GM19193 (cell line): ENCODE results near the gene GNAZ.

Experiments
- POLR2A ChIP-seq: IDR thresholded peaks from 4 replicates; pipeline ENCODE4 v1.6.1; 2011; ENCODE audit not compliant: insufficient read depth, insufficient read length; ENCODE audit errors: extremely low read depth

Gene GNAZ

DNA sequence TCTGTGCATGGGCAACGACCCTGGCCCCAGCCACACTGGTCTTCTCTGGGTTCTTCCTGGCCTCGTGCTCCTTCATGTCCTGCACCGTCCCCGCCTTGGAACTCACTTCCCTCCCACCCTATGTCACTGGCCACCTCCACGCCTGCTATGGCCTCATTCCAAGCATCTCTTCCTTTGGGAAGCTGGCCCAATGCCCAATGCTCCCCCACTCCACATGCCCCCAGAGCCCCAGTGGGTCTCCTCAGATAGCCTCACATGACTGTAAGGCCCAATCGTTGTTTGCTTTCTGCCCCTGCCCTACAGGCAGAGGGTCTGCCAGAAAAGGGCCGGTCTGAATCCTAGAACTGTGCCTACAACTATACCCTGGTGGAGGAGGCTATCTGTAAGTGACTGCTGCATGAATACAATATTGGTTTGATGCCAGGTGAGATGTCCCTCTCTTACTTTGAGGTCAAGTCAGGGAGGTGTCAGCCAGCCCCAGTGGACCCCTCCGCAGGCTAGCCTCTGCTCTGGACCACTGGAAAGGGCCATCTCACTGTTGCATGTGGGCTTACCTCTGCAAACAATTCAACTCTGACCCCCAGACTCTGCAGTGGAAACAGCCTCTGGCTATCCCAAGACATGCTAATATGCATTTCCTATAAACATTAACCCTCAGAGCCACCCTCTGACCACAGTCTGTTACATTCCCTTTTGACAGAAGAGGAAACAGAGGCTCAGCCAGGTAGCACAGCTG lies 2.1 kb upstream of the GNAZ start:
- TF ChIP-seq POLR2A: no peak

DNA sequence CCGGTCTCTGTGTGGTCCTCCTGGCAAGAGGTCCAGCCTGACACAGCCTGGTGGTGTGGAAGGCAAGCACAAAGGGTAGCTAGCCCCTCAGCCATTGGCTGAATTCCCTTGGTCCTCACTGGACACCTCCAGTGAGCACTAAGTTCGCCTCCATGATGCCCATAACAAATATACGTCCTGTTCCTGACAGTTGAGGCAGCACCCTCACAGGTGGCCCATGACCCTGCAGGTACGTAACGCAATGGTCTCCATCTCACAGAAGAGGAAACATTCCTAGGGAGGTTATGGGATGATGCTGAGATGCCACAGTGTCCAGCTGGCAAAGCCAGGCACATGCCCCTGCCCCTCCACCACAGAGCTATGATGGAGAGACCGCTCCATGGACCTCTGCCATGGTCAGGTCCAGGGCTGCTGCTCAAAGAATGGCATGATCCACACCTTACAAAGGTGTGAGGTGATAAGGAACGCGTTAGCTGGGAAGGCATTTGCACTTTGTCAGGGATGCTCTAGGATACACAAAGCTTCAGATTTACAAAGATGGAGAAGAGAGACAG lies 1.4 kb upstream of the GNAZ start:
- no peak for TF ChIP-seq POLR2A

DNA sequence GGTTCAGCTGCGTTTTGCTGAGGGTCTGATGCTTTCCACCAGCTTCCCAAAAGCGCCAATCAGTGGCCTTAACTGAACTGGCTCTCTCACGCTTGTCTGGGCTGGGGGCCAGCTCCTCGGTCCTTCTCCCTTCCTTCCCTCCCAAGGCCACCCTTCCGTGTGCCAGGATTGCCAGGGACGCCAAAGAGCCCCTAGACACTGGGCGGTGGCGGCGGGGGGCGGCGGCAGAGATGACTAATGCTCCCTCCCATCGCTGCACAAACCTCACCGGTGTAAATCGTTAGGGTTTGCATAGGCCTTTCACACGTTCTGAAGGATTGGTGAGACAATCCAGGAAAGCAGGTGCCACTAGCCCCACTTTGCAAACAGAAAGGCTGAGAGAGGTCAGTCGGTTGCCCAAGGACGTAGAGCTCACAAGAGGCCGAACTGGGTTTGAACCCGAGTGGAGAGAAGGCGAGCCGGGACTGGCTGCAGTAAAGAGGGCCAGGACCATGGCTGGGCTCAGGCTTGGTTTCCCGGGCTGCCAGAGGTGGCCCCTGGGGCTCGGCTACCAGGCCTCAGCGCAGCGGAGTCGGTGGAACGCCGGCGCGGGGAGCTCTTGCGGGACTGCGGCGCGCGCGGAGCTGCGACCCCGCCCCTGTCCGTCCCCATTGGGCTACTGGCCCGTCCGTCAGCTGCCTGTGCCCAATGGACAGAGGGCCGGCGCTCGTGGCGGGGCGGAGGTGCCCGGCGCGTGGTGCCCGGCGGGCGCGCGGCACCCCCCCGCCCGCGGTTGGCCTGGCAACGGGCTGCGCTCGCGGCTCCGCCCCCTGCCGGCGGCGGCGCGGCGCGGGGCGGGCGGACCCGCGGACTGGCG lies 589 bp upstream of the GNAZ start:
- no peak for TF ChIP-seq POLR2A

DNA sequence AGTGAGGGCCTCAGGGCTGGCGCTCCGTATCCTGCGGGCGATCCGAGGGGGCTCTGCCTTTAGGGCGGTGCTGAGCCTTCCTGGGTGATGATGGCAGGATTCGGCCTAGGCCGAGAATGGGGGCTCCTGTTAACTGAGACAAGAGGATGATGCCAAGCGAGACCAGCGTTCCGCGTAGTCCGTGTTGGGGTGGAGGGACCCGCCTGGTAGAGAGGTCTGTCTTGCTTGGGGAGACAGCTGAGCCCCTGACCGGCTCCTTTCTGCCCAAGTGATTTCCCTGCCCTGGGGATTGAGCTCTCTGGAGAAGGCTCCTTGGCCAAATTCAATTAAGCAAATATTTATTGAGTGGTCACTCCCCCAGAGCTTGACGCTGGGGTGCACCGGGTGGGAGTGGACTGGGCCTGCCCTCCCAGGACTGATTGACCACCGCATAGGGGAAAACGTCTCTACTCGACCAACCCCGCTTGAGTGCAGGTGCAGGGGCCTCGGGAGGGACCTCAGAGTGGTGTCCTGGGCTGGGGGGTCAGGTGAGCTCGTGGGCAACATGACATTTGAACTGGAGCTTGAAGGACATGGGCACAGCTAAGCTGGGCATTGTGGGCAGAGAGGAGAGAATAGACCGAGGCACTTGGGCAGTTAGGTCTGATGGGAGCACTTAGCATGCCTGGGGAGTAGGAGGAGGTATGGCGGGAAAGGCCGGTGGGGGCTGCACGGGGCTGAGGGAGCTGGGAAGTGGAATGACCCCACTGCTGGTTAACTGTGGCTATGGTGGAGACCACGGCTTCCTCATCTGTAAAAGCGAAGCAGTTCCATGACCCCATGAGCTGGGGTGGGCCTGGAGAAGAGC lies 1.1 kb downstream of the GNAZ start:
- no peak for TF ChIP-seq POLR2A

DNA sequence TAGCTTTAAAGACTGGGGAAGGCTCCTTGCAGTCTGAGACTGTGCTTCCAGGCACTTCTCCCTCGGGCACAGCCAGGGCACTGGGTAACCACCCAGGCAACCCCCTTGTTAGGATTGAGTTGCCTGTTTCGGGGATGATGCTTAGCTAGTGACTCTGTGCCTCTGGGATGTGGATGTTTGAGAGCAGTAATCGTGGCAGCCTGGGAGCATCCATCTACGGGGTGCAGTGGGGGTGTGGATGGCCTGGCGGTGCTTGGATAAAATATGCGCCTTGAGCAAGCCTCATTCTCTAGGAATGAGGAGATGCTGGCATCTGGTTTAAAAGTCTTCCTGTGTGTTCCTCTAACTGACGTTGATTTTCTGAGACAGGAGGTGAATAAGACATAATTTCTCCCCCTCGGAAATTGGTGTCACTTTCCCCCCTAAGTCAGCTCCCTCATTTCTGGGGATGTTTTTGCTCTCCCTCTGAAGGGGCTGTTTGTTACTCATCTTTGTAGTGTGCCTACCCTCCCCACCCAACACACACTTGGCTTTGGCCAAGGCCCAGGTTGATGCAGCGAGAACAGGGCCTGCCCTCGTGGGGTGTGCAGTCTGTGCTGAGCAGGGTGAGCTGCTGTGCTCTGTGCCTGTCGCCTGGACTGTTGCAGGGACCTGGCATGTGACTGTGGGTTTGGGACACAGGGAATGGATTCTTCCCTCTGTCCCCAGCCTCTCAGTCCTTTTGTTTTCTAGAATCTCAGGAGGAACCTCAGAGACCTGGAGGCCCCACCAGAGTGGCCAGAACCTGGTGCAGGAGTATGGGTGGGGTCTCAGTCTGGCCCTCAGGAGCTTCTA lies 2.0 kb downstream of the GNAZ start:
- no peak for TF ChIP-seq POLR2A

DNA sequence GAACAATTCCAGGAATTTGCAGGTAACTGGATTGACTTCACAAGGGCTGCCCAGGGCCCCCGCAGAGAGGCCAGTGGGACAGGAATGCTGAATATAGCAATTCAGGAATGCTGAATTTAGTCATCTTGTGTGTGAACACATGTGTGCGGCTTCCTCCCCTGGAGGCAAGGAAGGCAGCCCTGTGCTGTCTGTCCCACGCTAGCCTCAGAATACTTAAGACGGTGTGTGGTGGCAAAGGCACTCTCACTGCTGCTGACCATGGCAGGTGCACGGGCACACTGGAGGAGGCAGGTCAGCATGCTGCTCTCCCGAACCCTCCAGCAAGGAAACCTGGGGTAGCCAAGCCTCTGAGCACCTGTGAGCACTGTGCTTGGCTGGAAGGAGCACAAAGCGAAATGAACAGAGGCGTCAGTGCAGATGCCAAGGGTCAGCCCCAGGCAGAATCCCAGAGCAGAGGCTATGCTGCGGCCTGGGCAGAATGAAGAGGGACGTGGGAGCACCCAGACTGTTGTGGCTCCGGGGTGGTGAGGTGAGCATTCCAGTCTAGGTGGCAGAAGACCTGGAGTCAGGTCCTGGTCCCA lies 2.7 kb downstream of the GNAZ start:
- no peak for TF ChIP-seq POLR2A

DNA sequence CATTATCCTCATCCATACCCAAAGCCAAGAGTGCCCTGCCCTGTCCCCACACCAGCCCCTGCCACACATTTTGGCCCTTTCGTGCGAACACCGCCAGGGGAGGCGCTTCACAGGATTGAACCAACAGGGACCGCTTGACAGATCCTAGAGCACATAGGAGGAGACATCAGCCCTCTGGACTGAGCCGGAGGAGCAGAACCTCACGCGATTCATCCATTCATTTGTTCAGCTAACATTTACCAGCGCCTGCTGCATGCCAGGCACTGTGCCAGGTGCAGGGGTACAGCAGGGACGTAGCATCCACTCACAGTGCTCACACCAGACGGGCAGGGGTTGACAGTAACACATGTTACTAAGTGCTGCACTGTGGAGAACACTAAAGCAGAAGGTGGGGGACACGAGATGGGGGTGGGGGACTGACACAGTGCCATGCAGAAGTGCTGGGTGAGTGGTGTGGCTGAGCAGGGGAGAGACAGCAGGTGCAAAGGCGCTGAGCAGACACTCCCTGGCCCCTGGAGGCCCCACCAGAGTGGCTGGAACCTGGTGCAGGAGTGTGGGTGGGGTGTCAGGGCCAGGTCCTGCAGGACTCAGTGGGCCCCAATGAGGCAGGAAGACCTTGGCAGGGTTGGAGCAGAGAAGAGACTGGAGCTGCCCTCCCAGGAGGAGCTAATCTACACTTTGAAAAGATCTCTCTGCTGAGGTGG lies 3.4 kb downstream of the GNAZ start:
- TF ChIP-seq POLR2A: no peak

DNA sequence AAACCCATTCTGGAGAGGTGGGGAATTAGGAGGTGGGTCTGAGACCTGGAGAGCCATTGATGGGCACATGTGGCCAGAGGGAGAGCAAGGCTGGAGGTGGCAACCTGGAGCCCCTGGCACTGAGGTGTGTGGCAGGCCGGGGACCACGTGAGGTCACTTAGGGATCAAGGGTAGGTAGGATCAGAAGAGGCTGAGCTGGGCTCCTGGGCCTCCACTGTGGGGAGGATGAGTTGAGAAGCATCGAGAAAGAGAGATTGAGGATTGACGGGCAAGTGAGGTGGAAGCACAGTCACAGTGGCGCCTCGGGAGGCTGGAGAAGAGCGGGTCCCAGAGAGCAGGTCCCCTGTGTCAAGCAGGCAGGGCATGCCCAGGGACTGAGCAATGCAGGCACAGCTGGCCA lies 4.1 kb downstream of the GNAZ start:
- TF ChIP-seq POLR2A: no peak

DNA sequence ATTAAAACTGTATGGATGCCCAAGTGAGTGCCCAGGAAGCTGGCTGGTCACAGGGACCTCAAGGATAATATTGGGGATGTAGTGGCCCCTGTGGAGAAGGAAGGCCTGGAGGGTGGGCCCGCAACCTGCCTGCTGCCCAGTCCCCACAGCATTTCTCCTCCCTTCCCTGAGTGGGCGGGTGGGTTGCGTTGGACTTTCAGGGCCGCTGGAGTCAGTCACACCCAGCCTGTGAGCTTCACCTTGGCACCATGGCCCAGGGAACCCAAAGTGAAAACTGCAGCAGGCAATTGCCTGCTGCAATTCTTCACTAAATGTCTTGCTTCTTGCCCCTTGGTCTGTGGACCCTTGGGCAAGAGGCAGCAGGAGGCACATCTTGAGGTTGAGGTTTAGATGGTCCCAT lies 4.7 kb downstream of the GNAZ start:
- no peak for TF ChIP-seq POLR2A

DNA sequence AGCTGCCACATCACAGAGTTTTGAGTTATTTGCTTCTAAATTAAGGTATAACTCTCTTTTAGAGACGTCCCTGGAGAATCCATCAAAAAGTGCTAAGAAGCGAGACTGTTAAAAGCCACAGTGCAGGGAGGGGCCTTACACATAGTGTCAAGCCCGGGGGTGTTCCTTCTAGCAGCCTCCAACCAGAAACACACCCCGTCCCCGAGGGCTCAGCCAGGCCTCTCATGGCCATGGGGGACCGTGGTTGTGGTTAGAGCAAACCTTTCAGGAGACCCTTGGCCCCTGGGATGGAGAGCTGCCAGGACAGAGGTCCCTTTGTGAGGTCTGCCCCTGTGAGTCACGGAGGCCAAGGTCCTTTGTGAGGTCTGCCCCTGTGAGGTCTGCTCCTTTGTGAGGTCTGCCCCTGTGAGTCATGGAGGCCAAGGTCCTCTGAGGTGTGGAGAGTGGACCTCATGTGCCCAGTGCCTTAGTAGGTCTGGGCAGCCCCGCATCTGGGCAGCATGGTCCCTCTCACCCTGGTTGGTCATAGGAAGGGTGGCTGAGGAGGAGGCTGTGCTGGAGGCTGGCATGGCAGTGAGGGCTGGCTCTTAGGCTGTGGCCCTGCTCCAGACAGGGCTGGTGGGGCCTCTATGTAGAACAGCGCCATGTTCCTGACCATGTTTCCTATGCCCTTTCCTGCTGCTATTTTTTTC lies 5.4 kb downstream of the GNAZ start:
- no peak for TF ChIP-seq POLR2A

DNA sequence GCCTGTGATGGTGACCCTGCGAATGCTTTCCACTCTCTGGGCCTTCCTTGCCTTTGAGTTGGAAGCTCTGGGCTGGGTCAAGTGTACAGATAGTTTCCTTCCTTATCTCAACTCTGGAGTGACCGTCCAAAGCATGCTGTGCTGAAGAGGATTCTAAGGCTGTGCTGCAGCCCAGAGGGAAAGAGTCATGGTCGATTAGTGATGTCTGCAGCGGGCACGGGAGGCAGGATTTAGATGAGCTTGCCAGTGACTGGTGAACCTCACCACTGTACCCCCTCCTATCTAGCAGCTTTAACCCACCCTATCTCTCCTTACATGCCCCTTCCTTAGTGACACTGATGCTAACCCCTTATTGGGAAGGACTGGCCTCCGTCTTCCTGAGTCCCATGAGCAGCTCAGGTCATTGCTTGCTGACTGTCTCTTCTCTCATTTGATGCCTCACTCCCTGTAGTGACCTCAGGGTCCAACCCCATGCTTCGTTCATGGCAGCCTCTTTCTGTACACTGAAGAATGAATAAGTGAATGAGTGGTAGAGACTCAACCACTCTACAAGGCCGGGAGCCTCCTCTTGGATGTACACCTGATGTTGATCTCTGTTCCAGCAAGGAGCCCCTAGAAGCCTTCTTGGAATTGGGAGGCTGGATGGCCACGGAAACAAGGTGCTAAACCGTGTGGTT lies 6.7 kb downstream of the GNAZ start:
- no peak for TF ChIP-seq POLR2A
